Measurements from ENCODE around the gene RAC3. TPM values are rescaled to one million over a fixed set of nuclear protein-coding genes. Genes with fewer than 3 reads are reported as not detected.

RAC3 gene
- total and polyA plus RNA-seq, 2 experiments from 2014 or later, result 1.3 to 7.9 TPM

- Histone ChIP-seq H3K27ac (no peak overlapping the region), H3K4me1 (ENCODE audit: insufficient read depth) (no peaks in the 10 kb centered on the region), H3K79me2 (ENCODE audit: insufficient read depth) (no peaks in the 10 kb centered on the region), H3K4me3 (no peak overlapping the region), H3F3A (ENCODE audit: insufficient read depth) (no peaks in the 10 kb centered on the region), H2AFZ (no peak overlapping the region), H3K9ac (no peak overlapping the region), H3K9me3 (ENCODE audit: low read depth) (no peaks in the 10 kb centered on the region), H4K20me1 (ENCODE audit: insufficient read depth) (no peaks in the 10 kb centered on the region), H3K4me2 (ENCODE audit: unreplicated experiment) (no peak overlapping the region), H3K36me3 (ENCODE audit: low read depth) (no peaks in the 10 kb centered on the region), H3K9me2 (ENCODE audit: insufficient read depth) (no peaks in the 10 kb centered on the region), H3K27me3 (replicated peaks; ENCODE audit: insufficient read depth) (no peaks in the 10 kb centered on the region)
- DNase-seq, result no peak
- 94 to 96% methylated on average over 31 to 38 of the region's 38 CpGs for WGBS, 2 experiments (ENCODE audit: low coverage in 1 of 2, low lambda C conversion rate in 2 of 2, missing lambda C conversion rate in 2 of 2)
- in situ Hi-C loops (cut with MboI), result no loop called here
- no peak for TF ChIP-seq EZH2 (IDR thresholded peaks at IDR 0.05; ENCODE audit: insufficient read depth, poor library complexity, severe bottlenecking)
Measured at GRCh38 chr17:82033359-82034085, 2.0 kb downstream of the RAC3 start.

- Histone ChIP-seq H3K36me3 (ENCODE audit: low read depth) (no peaks in the 10 kb centered on the region), H3K4me1 (ENCODE audit: insufficient read depth) (no peaks in the 10 kb centered on the region), H3K9ac (no peak overlapping the region), H3K4me3 (no peak overlapping the region), H3F3A (ENCODE audit: insufficient read depth) (no peaks in the 10 kb centered on the region), H3K27ac (no peak overlapping the region), H3K27me3 (replicated peaks; ENCODE audit: insufficient read depth) (no peaks in the 10 kb centered on the region), H3K9me3 (ENCODE audit: low read depth) (no peaks in the 10 kb centered on the region), H3K4me2 (ENCODE audit: unreplicated experiment) (no peak overlapping the region), H3K79me2 (ENCODE audit: insufficient read depth) (no peaks in the 10 kb centered on the region), H2AFZ (no peak overlapping the region), H3K9me2 (ENCODE audit: insufficient read depth) (no peaks in the 10 kb centered on the region), H4K20me1 (ENCODE audit: insufficient read depth) (no peaks in the 10 kb centered on the region)
- DNase-seq, result no peak
- whole genome bisulfite sequencing, 2 experiments (ENCODE audit: low coverage in 1 of 2, low lambda C conversion rate in 2 of 2, missing lambda C conversion rate in 2 of 2), result 58 to 68% methylated on average over 18 to 23 of the region's 23 CpGs
- in situ Hi-C loops (cut with MboI), result no loop called here
- TF ChIP-seq EZH2 (IDR thresholded peaks at IDR 0.05; ENCODE audit: insufficient read depth, poor library complexity, severe bottlenecking) (no peak), EZH2phosphoT487 (IDR thresholded peaks at IDR 0.05; ENCODE audit: insufficient read depth, low read depth) (no peak)
Measured at GRCh38 chr17:82034371-82035011, 3.0 kb downstream of the RAC3 start.

GRCh38 chr17:82035488-82035887 lies 4.0 kb downstream of the RAC3 start:
- H3K36me3 ChIP-seq (ENCODE audit: low read depth), result no peaks in the 10 kb centered on the region
- in situ Hi-C loops (cut with MboI), result no loop called here
- no peaks in the 10 kb centered on the region for H3K9me2 ChIP-seq (ENCODE audit: insufficient read depth)
- WGBS, 2 experiments (ENCODE audit: low coverage in 1 of 2, low lambda C conversion rate in 2 of 2, missing lambda C conversion rate in 2 of 2), result 95 to 98% methylated on average over 8 of the region's 8 CpGs
- no peak overlapping the region for H3K9ac ChIP-seq
- H3K79me2 ChIP-seq (ENCODE audit: insufficient read depth), result no peaks in the 10 kb centered on the region
- no peaks in the 10 kb centered on the region for H4K20me1 ChIP-seq (ENCODE audit: insufficient read depth)
- H3K27me3 ChIP-seq (replicated peaks; ENCODE audit: insufficient read depth), result no peaks in the 10 kb centered on the region
- H3K4me3 ChIP-seq, result no peak overlapping the region
- TF ChIP-seq EZH2 (IDR thresholded peaks at IDR 0.05; ENCODE audit: insufficient read depth, poor library complexity, severe bottlenecking) (no peak), EZH2phosphoT487 (IDR thresholded peaks at IDR 0.05; ENCODE audit: insufficient read depth, low read depth) (no peak)
- no peaks in the 10 kb centered on the region for H3F3A ChIP-seq (ENCODE audit: insufficient read depth)
- no peak overlapping the region for H2AFZ ChIP-seq
- no peak overlapping the region for H3K4me2 ChIP-seq (ENCODE audit: unreplicated experiment)
- no peak overlapping the region for H3K27ac ChIP-seq
- H3K9me3 ChIP-seq (ENCODE audit: low read depth), result no peaks in the 10 kb centered on the region
- H3K4me1 ChIP-seq (ENCODE audit: insufficient read depth), result no peaks in the 10 kb centered on the region
- no peak for DNase-seq

- Histone ChIP-seq H2AFZ (no peak overlapping the region), H3K79me2 (ENCODE audit: insufficient read depth) (no peaks in the 10 kb centered on the region), H3K9me2 (ENCODE audit: insufficient read depth) (no peaks in the 10 kb centered on the region), H3F3A (ENCODE audit: insufficient read depth) (peaks cover 2% of the 10 kb centered on the region; the same call in 1 of the 2 replicates), H3K36me3 (ENCODE audit: low read depth) (no peaks in the 10 kb centered on the region), H3K9me3 (ENCODE audit: low read depth) (no peaks in the 10 kb centered on the region), H3K27me3 (replicated peaks; ENCODE audit: insufficient read depth) (no peaks in the 10 kb centered on the region), H3K9ac (peak overlapping the region; percentile 74; the same call in 1 of the 2 replicates), H3K27ac (no peak overlapping the region), H4K20me1 (ENCODE audit: insufficient read depth) (no peaks in the 10 kb centered on the region), H3K4me2 (ENCODE audit: unreplicated experiment) (peak overlapping the region; percentile 86), H3K4me1 (ENCODE audit: insufficient read depth) (no peaks in the 10 kb centered on the region), H3K4me3 (peak overlapping the region; percentile 79; the same call in 1 of the 2 replicates)
- TF ChIP-seq EZH2 (IDR thresholded peaks at IDR 0.05; ENCODE audit: insufficient read depth, poor library complexity, severe bottlenecking) (no peak), EZH2phosphoT487 (IDR thresholded peaks at IDR 0.05; ENCODE audit: insufficient read depth, low read depth) (no peak)
- WGBS, 2 experiments (ENCODE audit: low coverage in 1 of 2, low lambda C conversion rate in 2 of 2, missing lambda C conversion rate in 2 of 2), result 93 to 94% methylated on average over 14 to 20 of the region's 20 CpGs
- no peak for DNase-seq
- in situ Hi-C loops (cut with MboI), result no loop called here
Measured at GRCh38 chr17:82035956-82036633, 4.6 kb downstream of the RAC3 start.

All from GM23248 (cell line).